GM12801 (cell line): ENCODE measurements around the gene TREML4.

Source experiments
- TF ChIP-seq, protein P1 (sequence below): IDR thresholded peaks from one replicate; pipeline ENCODE4 v1.5.1; 2011; ENCODE audit warnings: control low read depth; ENCODE audit not compliant: insufficient read length; ENCODE audit errors: extremely low read depth

The TREML4 gene

DNA sequence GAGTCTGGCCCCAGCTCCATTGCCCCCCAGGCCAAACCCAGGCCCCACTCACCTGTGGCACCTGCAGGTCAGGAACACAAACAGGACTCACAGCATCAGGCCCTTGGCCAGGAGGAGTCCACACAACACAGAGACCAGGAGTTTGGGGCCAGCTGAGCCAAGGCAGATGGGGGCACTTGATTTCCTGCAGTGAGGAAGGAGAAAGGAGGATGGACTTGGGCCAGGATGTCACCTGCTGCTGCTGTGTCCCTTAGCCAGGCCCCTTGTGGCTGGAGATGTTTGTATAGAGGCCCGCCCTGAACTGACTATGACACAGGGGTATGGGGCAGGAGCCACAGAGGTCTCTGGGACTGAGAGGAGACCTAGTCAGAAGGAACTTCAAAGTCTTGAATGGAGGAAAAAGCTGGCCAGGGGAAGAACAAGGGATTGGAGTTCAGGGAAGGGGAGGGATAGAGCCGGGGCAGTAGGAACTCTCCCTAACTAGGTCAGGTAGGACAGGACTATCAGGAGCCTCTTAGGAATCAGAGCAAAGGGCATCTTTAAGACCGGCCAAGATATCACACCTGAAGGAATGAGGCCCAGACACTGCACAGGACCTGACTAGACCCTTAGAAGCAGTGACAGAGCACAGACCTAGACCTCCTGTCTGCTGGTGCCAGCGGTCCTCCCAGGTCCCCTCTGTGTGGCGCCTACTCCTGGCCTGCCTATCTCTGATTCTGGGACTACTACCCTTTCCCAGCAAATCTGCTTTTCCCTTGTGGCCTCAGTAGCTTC, 18.4 kb upstream of the TREML4 start:
- TF ChIP-seq, protein P1, sequence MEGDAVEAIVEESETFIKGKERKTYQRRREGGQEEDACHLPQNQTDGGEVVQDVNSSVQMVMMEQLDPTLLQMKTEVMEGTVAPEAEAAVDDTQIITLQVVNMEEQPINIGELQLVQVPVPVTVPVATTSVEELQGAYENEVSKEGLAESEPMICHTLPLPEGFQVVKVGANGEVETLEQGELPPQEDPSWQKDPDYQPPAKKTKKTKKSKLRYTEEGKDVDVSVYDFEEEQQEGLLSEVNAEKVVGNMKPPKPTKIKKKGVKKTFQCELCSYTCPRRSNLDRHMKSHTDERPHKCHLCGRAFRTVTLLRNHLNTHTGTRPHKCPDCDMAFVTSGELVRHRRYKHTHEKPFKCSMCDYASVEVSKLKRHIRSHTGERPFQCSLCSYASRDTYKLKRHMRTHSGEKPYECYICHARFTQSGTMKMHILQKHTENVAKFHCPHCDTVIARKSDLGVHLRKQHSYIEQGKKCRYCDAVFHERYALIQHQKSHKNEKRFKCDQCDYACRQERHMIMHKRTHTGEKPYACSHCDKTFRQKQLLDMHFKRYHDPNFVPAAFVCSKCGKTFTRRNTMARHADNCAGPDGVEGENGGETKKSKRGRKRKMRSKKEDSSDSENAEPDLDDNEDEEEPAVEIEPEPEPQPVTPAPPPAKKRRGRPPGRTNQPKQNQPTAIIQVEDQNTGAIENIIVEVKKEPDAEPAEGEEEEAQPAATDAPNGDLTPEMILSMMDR: no peak

DNA sequence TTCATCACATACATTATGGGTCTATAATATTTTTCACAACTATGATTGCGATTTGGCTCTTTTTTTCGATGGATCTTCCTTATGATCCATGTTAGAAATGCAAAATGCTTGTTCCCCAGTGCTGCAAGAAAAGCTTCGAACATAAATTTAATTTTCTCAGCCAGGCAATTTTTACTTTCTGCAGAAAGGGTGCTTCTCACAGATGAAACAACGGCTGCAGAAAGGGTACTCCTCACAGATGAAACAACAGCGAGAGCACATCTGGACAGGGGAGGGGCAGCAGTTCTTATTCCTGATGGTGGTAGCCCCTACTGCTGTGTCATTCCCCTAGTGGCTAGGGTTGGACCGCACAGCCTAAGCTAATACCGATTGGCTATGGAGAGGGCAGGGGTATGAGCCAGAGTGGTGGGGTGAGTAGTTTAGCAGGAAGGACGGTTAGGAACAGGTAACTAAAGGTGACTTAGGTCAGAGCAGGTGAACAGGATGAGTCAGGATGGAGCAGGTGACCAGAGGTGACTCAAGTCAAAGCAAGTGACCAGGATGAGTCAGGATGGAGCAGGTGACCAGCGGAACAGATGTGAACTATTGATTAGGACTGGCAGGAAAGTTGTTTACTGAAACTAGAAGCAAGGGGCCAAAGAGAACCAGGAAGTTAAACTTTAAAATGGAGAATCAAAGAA, 13.4 kb upstream of the TREML4 start:
- TF ChIP-seq, protein P1: no peak

DNA sequence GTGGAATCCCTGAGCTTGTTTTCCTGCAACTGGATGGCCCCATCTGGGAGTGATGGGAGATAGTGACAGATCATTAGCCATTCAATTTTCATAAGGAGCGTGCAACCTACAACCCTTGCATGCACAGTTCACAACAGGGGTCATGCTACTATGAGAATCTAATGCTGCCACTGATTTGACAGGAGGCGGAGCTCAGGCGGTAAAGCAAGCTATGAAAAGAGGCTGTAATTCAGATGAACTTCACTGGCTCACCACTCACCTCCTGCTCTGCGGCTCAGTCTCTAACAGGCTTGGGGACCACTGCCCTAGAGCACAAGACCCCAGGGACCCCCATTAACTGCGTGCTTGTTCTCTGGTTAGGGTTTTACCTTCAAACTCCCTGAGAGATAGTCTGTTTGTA, 12.4 kb upstream of the TREML4 start:
- TF ChIP-seq, protein P1: no peak

DNA sequence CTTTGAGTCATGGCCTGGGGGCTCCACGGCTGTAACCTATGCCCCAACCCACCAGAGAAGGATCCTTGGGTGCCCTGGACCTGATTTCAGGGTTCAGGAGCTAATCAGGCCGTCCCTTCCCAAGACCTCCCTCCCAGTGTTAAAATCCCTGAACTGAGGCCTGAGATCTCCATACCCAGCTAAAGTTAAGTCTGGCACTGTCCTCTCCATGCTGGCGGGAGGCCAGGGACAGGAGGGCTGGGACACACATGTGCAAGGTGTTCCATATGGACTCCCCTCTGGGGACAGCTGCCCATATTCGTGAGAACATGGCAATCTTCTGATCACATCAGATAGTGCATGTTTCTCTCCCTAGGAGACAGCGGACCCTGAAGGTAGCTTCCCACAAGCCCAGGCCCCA, 11.5 kb upstream of the TREML4 start:
- TF ChIP-seq, protein P1: no peak

DNA sequence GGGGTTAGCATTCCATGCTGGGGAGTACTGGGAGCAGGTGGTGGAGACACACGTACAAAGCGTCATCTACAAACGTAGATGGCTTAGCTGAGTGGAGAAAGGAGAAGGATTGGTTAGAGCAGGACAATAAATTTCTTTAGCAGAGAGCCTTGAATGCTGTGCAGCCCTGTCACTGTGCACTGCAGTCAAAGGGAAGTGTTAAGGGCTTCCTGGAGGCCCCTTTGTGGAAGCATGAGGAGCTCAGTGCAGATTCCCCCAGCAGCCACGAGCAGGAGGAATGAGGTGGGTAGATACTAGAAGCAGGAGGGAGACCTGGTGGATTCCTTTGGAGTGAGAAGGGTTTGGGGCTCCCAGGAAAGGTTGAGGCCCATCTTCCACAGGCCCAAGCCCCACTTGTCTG, 6.1 kb upstream of the TREML4 start:
- TF ChIP-seq, protein P1: no peak

DNA sequence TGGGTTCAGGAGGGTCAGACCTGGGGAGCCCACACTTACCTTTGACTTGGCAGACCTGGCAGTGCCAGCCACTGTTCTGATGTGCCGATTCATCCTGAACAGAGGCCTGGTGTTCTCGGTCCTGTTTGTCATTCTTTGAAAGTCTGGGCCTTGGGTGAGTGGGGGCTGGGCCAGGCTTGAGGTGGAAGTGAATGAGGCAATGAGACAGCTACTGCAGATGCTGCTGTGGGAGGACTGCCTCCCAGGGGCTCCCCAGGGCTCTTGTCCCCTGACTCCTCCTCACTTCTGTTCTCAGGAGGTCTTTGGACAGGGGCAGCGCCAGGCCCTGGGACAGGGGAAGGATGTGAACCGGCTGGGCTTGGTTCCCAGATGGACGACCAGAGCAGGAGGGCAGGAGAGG, 5.6 kb upstream of the TREML4 start:
- TF ChIP-seq, protein P1: no peak

DNA sequence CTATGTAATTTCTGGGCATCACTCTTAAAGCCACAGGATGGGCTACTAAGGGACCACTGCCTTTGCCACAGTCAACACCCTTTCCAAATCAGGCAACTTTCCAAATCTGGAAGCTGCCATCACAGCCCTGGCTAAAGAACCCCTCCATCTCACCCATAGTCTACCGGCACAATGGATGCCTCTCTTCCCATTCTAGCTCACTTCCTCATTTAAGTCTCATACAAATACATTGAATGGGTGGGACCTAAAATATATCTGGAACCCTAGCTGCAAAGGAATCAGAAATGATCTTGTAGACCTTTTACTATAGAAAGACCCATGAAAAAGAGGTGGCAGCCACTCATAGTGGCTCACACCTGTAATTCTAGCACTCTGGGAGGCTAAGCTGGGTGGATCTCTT, 3.3 kb upstream of the TREML4 start:
- TF ChIP-seq, protein P1: no peak
